ENCODE results near the gene C16orf74.

GRCh38 chr16:85698935-85699558 is 51.8 kb downstream of the C16orf74 start:
- no peak for TF ChIP-seq CTCF (IDR thresholded peaks at IDR 0.05)
- TF ChIP-seq POLR2A (IDR thresholded peaks at IDR 0.05): no peak
- TF ChIP-seq EP300 (IDR thresholded peaks at IDR 0.05): no peak

Measured in ovary (tissue), 3 donors.